ENCODE measurements around the gene HMGCS2. TPM values are rescaled to one million over a fixed set of nuclear protein-coding genes. Genes with fewer than 3 reads are reported as not detected.

HMGCS2 gene
- total RNA-seq, 5 donors from 2014 or later (not counting 1 experiment from before 2014, with no cell fraction given), result 0.35 to 0.82 (median 0.56) TPM; not detected in 2

GRCh38 chr1:119771016-119771415 lies 2.3 kb upstream of the HMGCS2 start:
- Histone ChIP-seq H3K9me3 (no peaks in the 10 kb centered on the region), H3K4me3 (ENCODE audit: control insufficient read depth in 1 of 2, extremely low read depth in 1 of 2, low read length in 1 of 2) (no peak overlapping the region), H3K4me1 (ENCODE audit: control insufficient read depth in 1 of 2, extremely low read depth in 1 of 2, insufficient read depth in 2 of 2, low read length in 2 of 2) (no peaks in the 10 kb centered on the region), H3K36me3 (ENCODE audit: control insufficient read depth in 2 of 2, extremely low read depth in 1 of 2, insufficient read depth in 1 of 2, low read length in 1 of 2) (no peaks in the 10 kb centered on the region), H3K27me3 (replicated peaks in 1 of 2; ENCODE audit: control insufficient read depth in 2 of 2, extremely low read depth in 1 of 2, insufficient read depth in 2 of 2, low read length in 1 of 2) (peaks cover 0 to 13% of the 10 kb centered on the region in 2 experiments), H3K27ac (ENCODE audit: low read length) (no peak overlapping the region)
- ChIA-PET CTCF (no interaction called here), POLR2A (no interaction called here)
- no peak overlapping the region for H3K4me3 Mint-ChIP-seq
- ATAC-seq (replicated peaks in 1 of 4) (no peak), DNase-seq (no peak)
- H3K27ac Mint-ChIP-seq, result no peak overlapping the region
- no peaks in the 10 kb centered on the region for H3K36me3 Mint-ChIP-seq
- 56% methylated on average over 2 of the region's 2 CpGs for WGBS (ENCODE audit: insufficient coverage)
- H3K9me3 Mint-ChIP-seq, result no peaks in the 10 kb centered on the region
- no peaks in the 10 kb centered on the region for H3K4me1 Mint-ChIP-seq
- peaks cover 13 to 16% of the 10 kb centered on the region in 2 donors for H3K27me3 Mint-ChIP-seq

GRCh38 chr1:119767486-119767885 lies 1.2 kb downstream of the HMGCS2 start:
- Mint-ChIP-seq H3K4me3 (no peak overlapping the region), H3K27me3 (peaks cover 9 to 15% of the 10 kb centered on the region in 2 donors), H3K4me1 (no peaks in the 10 kb centered on the region), H3K36me3 (no peaks in the 10 kb centered on the region), H3K9me3 (no peaks in the 10 kb centered on the region), H3K27ac (no peak overlapping the region)
- POLR2A ChIA-PET, result no interaction called here
- CTCF ChIA-PET, result no interaction called here
- Histone ChIP-seq H3K27me3 (replicated peaks in 1 of 2; ENCODE audit: control insufficient read depth in 2 of 2, extremely low read depth in 1 of 2, insufficient read depth in 2 of 2, low read length in 1 of 2) (peaks cover 0 to 12% of the 10 kb centered on the region in 2 experiments), H3K4me1 (ENCODE audit: control insufficient read depth in 1 of 2, extremely low read depth in 1 of 2, insufficient read depth in 2 of 2, low read length in 2 of 2) (no peaks in the 10 kb centered on the region), H3K36me3 (ENCODE audit: control insufficient read depth in 2 of 2, extremely low read depth in 1 of 2, insufficient read depth in 1 of 2, low read length in 1 of 2) (no peaks in the 10 kb centered on the region), H3K4me3 (ENCODE audit: control insufficient read depth in 1 of 2, extremely low read depth in 1 of 2, low read length in 1 of 2) (no peak overlapping the region), H3K9me3 (no peaks in the 10 kb centered on the region), H3K27ac (ENCODE audit: low read length) (no peak overlapping the region)
- 48% methylated on average over 2 of the region's 2 CpGs for WGBS (ENCODE audit: insufficient coverage)
- DNase-seq, result no peak
- no peak for ATAC-seq (replicated peaks in 1 of 4)

GRCh38 chr1:119766374-119766794 lies 2.3 kb downstream of the HMGCS2 start:
- Mint-ChIP-seq H3K27ac (no peak overlapping the region), H3K4me3 (no peak overlapping the region), H3K27me3 (peaks cover 9 to 15% of the 10 kb centered on the region in 2 donors), H3K9me3 (no peaks in the 10 kb centered on the region), H3K4me1 (no peaks in the 10 kb centered on the region), H3K36me3 (no peaks in the 10 kb centered on the region)
- POLR2A ChIA-PET, result no interaction called here
- Histone ChIP-seq H3K27ac (ENCODE audit: low read length) (no peak overlapping the region), H3K4me3 (ENCODE audit: control insufficient read depth in 1 of 2, extremely low read depth in 1 of 2, low read length in 1 of 2) (no peak overlapping the region), H3K27me3 (replicated peaks in 1 of 2; ENCODE audit: control insufficient read depth in 2 of 2, extremely low read depth in 1 of 2, insufficient read depth in 2 of 2, low read length in 1 of 2) (peaks cover 0 to 13% of the 10 kb centered on the region in 2 experiments), H3K9me3 (no peaks in the 10 kb centered on the region), H3K4me1 (ENCODE audit: control insufficient read depth in 1 of 2, extremely low read depth in 1 of 2, insufficient read depth in 2 of 2, low read length in 2 of 2) (no peaks in the 10 kb centered on the region), H3K36me3 (ENCODE audit: control insufficient read depth in 2 of 2, extremely low read depth in 1 of 2, insufficient read depth in 1 of 2, low read length in 1 of 2) (no peaks in the 10 kb centered on the region)
- DNase-seq (no peak), ATAC-seq (replicated peaks in 1 of 4) (no peak)
- no CpG with 5 or more reads among the region's 4 CpGs for WGBS (ENCODE audit: insufficient coverage)
- CTCF ChIA-PET, result interaction anchor here in 1 of 2 donors (0.7 kb wide), 1 partner anchor 83 kb away, joined by 3 read pairs; no protein-coding TSS in a partner anchor

- no peak overlapping the region for H3K27ac Mint-ChIP-seq
- peaks cover 12 to 18% of the 10 kb centered on the region in 2 donors for H3K27me3 Mint-ChIP-seq
- ATAC-seq (replicated peaks in 1 of 4), result no peak
- H3K9me3 ChIP-seq, result no peaks in the 10 kb centered on the region
- 95% methylated on average over 5 of the region's 6 CpGs for WGBS (ENCODE audit: insufficient coverage)
- H3K27ac ChIP-seq (ENCODE audit: low read length), result no peak overlapping the region
- H3K36me3 Mint-ChIP-seq, result no peaks in the 10 kb centered on the region
- ChIA-PET CTCF (no interaction called here), POLR2A (no interaction called here)
- H3K4me3 ChIP-seq (ENCODE audit: control insufficient read depth in 1 of 2, extremely low read depth in 1 of 2, low read length in 1 of 2), result no peak overlapping the region
- no peaks in the 10 kb centered on the region for H3K4me1 ChIP-seq (ENCODE audit: control insufficient read depth in 1 of 2, extremely low read depth in 1 of 2, insufficient read depth in 2 of 2, low read length in 2 of 2)
- no peaks in the 10 kb centered on the region for H3K4me1 Mint-ChIP-seq
- H3K9me3 Mint-ChIP-seq, result no peaks in the 10 kb centered on the region
- H3K4me3 Mint-ChIP-seq, result no peak overlapping the region
- DNase-seq, result no peak
- no peaks in the 10 kb centered on the region for H3K36me3 ChIP-seq (ENCODE audit: control insufficient read depth in 2 of 2, extremely low read depth in 1 of 2, insufficient read depth in 1 of 2, low read length in 1 of 2)
- H3K27me3 ChIP-seq (replicated peaks in 1 of 2; ENCODE audit: control insufficient read depth in 2 of 2, extremely low read depth in 1 of 2, insufficient read depth in 2 of 2, low read length in 1 of 2), result peaks cover 0 to 19% of the 10 kb centered on the region in 2 experiments
Measured at GRCh38 chr1:119764220-119764619, 4.5 kb downstream of the HMGCS2 start.

- POLR2A ChIA-PET, result no interaction called here
- H3K9me3 Mint-ChIP-seq, result no peaks in the 10 kb centered on the region
- H3K4me1 Mint-ChIP-seq, result no peaks in the 10 kb centered on the region
Measured at GRCh38 chr1:119762953-119763352, 5.8 kb downstream of the HMGCS2 start.

GRCh38 chr1:119762409-119762808 lies 6.3 kb downstream of the HMGCS2 start:
- no peaks in the 10 kb centered on the region for H3K9me3 ChIP-seq
- CTCF ChIA-PET, result no interaction called here
- no peak overlapping the region for H3K4me3 Mint-ChIP-seq
- H3K9me3 Mint-ChIP-seq, result no peaks in the 10 kb centered on the region
- no peaks in the 10 kb centered on the region for H3K4me1 ChIP-seq (ENCODE audit: control insufficient read depth in 1 of 2, extremely low read depth in 1 of 2, insufficient read depth in 2 of 2, low read length in 2 of 2)
- H3K27me3 Mint-ChIP-seq, result peaks cover 10 to 16% of the 10 kb centered on the region in 2 donors
- H3K27ac ChIP-seq (ENCODE audit: low read length), result no peak overlapping the region
- POLR2A ChIA-PET, result no interaction called here
- no peak overlapping the region for H3K4me3 ChIP-seq (ENCODE audit: control insufficient read depth in 1 of 2, extremely low read depth in 1 of 2, low read length in 1 of 2)
- no peaks in the 10 kb centered on the region for H3K36me3 Mint-ChIP-seq
- ATAC-seq (replicated peaks in 1 of 4) (no peak), DNase-seq (no peak)
- no peaks in the 10 kb centered on the region for H3K4me1 Mint-ChIP-seq
- no CpG with 5 or more reads among the region's 1 CpG for WGBS (ENCODE audit: insufficient coverage)
- H3K36me3 ChIP-seq (ENCODE audit: control insufficient read depth in 2 of 2, extremely low read depth in 1 of 2, insufficient read depth in 1 of 2, low read length in 1 of 2), result no peaks in the 10 kb centered on the region
- peaks cover 0 to 14% of the 10 kb centered on the region in 2 experiments for H3K27me3 ChIP-seq (replicated peaks in 1 of 2; ENCODE audit: control insufficient read depth in 2 of 2, extremely low read depth in 1 of 2, insufficient read depth in 2 of 2, low read length in 1 of 2)
- H3K27ac Mint-ChIP-seq, result no peak overlapping the region

More at GRCh38 chr1:119762953-119763352, 5.8 kb downstream of the HMGCS2 start:
- H3K27ac Mint-ChIP-seq, result no peak overlapping the region
- peaks cover 12 to 17% of the 10 kb centered on the region in 2 donors for H3K27me3 Mint-ChIP-seq
- H3K36me3 Mint-ChIP-seq, result no peaks in the 10 kb centered on the region
- Histone ChIP-seq H3K27me3 (replicated peaks in 1 of 2; ENCODE audit: control insufficient read depth in 2 of 2, extremely low read depth in 1 of 2, insufficient read depth in 2 of 2, low read length in 1 of 2) (peaks cover 0 to 14% of the 10 kb centered on the region in 2 experiments), H3K27ac (ENCODE audit: low read length) (no peak overlapping the region), H3K36me3 (ENCODE audit: control insufficient read depth in 2 of 2, extremely low read depth in 1 of 2, insufficient read depth in 1 of 2, low read length in 1 of 2) (no peaks in the 10 kb centered on the region), H3K4me3 (ENCODE audit: control insufficient read depth in 1 of 2, extremely low read depth in 1 of 2, low read length in 1 of 2) (no peak overlapping the region), H3K4me1 (ENCODE audit: control insufficient read depth in 1 of 2, extremely low read depth in 1 of 2, insufficient read depth in 2 of 2, low read length in 2 of 2) (no peaks in the 10 kb centered on the region), H3K9me3 (no peaks in the 10 kb centered on the region)
- no CpG with 5 or more reads among the region's 1 CpG for WGBS (ENCODE audit: insufficient coverage)
- ATAC-seq (replicated peaks in 1 of 4) (no peak), DNase-seq (no peak)
- CTCF ChIA-PET, result no interaction called here
- H3K4me3 Mint-ChIP-seq, result no peak overlapping the region

- H3K27me3 Mint-ChIP-seq, result peaks cover 6 to 7% of the 10 kb centered on the region in 2 donors
- Histone ChIP-seq H3K9me3 (no peaks in the 10 kb centered on the region), H3K27me3 (replicated peaks in 1 of 2; ENCODE audit: control insufficient read depth in 2 of 2, extremely low read depth in 1 of 2, insufficient read depth in 2 of 2, low read length in 1 of 2) (peaks cover 0 to 13% of the 10 kb centered on the region in 2 experiments), H3K4me1 (ENCODE audit: control insufficient read depth in 1 of 2, extremely low read depth in 1 of 2, insufficient read depth in 2 of 2, low read length in 2 of 2) (no peaks in the 10 kb centered on the region), H3K4me3 (ENCODE audit: control insufficient read depth in 1 of 2, extremely low read depth in 1 of 2, low read length in 1 of 2) (no peak overlapping the region), H3K36me3 (ENCODE audit: control insufficient read depth in 2 of 2, extremely low read depth in 1 of 2, insufficient read depth in 1 of 2, low read length in 1 of 2) (no peaks in the 10 kb centered on the region), H3K27ac (ENCODE audit: low read length) (no peak overlapping the region)
- no peaks in the 10 kb centered on the region for H3K36me3 Mint-ChIP-seq
- H3K4me1 Mint-ChIP-seq, result no peaks in the 10 kb centered on the region
- ChIA-PET POLR2A (no interaction called here), CTCF (interaction anchor here in 1 of 2 donors (0.7 kb wide), 1 partner anchor 14 kb away, joined by 3 read pairs; no protein-coding TSS in a partner anchor)
- no peak for DNase-seq
- ATAC-seq (replicated peaks in 1 of 4), result no peak
- 18% methylated on average over 2 of the region's 3 CpGs for WGBS (ENCODE audit: insufficient coverage)
- no peak overlapping the region for H3K4me3 Mint-ChIP-seq
- H3K27ac Mint-ChIP-seq, result no peak overlapping the region
- no peaks in the 10 kb centered on the region for H3K9me3 Mint-ChIP-seq
Measured at GRCh38 chr1:119758584-119758983, 10.1 kb downstream of the HMGCS2 start.
